SH-SY5Y (cell line): ENCODE results near the gene COL4A6.

Experiments
- GATA2 ChIP-seq: IDR thresholded peaks from 2 replicates; pipeline ENCODE4 v1.6.1; 2011; ENCODE audit warnings: mild to moderate bottlenecking, low read depth, low read length
- GATA3 ChIP-seq: IDR thresholded peaks from 2 replicates; pipeline ENCODE4 v1.6.1; 2011; ENCODE audit warnings: low read depth, mild to moderate bottlenecking, low read length, moderate library complexity

DNA sequence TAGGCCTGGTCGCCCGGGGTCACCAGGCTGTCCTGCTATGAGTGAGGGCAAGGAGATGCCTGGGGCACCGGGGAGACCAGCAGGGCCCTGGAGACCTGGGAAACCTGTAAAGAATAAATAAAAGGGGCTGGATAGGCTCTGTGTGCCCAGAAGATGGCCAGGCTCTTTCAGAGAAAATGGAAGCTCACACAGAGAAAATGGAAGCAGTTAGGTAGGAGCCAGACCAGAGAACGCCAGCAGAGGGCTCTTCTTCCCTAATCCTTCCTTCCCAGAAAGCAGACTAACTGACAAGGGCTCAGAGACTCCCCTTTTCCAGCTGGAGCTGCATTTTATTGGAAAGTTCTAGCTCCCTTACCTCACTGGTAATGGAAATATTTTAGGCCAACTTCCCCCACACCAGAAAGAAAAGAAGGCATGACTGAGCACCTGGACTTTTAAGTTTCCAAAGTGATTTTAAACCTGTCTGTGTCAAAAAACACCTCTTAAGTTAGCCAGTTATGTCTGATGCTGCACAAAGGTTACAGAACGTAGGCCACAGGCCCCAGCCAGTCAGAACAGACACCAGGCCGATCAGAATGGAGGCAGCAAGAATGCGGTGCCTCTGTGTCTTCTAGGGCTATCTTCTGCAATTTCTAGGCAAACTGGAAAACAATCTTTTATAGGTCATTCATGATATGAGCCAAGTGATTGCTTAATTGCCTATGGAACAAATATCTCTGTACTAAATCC, 272.7 kb downstream of the COL4A6 start:
- TF ChIP-seq GATA2 (no peak), GATA3 (no peak)
